Measurements from ENCODE around the gene NKG7. TPM values are rescaled to one million over a fixed set of nuclear protein-coding genes. Genes with fewer than 3 reads are reported as not detected.

The NKG7 gene
- total and polyA plus RNA-seq, 3 donors from 2014 or later: 0.63 to 8.7 TPM; not detected in 1

DNA sequence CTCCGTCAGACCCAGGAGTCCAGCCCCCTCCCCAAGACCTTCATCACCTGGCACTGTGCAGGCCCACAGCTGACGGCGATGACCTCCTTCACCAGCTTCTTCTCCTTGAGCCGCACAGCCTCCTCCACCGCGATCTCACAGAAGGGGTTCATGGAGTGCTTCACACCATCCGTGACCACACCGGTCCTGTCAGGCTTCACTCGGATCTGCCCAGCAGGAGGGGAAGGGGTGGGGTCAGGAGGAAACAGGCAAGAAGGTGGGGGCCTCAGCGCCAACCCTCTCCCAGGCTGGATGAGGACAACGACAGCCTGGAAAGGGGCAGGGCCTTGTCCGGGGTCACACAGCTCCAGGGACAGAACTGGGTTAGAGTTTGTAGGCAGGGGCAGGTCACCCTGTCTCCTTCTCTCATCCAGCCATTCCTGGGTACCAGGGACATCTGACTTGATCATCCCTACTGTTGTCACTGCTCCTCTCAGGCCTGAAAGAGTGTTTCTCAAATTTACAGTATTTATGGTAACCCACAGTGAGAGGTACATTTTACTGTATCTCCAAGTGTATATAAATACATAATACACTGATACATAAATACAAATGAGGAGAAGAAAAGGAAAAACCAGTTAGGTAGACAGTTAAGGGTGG lies 18.2 kb downstream of the NKG7 start:
- no peak overlapping the region for H3K4me3 ChIP-seq
- H3K9me3 ChIP-seq: no peaks in the 10 kb centered on the region
- H3K36me3 ChIP-seq (ENCODE audit: low read depth, missing control alignments): no peaks in the 10 kb centered on the region
- intact Hi-C loops (cut with DNase I; ENCODE audit: low total_unique reads): no loop called here
- DNase-seq: no peak
- whole genome bisulfite sequencing, 2 donors: 57 to 84% methylated on average over 10 to 12 of the region's 12 CpGs
- no peak for TF ChIP-seq POLR2A (IDR thresholded peaks at IDR 0.05)
- TF ChIP-seq, protein P1, sequence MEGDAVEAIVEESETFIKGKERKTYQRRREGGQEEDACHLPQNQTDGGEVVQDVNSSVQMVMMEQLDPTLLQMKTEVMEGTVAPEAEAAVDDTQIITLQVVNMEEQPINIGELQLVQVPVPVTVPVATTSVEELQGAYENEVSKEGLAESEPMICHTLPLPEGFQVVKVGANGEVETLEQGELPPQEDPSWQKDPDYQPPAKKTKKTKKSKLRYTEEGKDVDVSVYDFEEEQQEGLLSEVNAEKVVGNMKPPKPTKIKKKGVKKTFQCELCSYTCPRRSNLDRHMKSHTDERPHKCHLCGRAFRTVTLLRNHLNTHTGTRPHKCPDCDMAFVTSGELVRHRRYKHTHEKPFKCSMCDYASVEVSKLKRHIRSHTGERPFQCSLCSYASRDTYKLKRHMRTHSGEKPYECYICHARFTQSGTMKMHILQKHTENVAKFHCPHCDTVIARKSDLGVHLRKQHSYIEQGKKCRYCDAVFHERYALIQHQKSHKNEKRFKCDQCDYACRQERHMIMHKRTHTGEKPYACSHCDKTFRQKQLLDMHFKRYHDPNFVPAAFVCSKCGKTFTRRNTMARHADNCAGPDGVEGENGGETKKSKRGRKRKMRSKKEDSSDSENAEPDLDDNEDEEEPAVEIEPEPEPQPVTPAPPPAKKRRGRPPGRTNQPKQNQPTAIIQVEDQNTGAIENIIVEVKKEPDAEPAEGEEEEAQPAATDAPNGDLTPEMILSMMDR (IDR thresholded peaks at IDR 0.05): no peak
- peaks cover 4% of the 10 kb centered on the region for H3K4me1 ChIP-seq
- peak overlapping the region; percentile 81 to 88 for H3K27ac ChIP-seq
- H3K27me3 ChIP-seq: no peaks in the 10 kb centered on the region

DNA sequence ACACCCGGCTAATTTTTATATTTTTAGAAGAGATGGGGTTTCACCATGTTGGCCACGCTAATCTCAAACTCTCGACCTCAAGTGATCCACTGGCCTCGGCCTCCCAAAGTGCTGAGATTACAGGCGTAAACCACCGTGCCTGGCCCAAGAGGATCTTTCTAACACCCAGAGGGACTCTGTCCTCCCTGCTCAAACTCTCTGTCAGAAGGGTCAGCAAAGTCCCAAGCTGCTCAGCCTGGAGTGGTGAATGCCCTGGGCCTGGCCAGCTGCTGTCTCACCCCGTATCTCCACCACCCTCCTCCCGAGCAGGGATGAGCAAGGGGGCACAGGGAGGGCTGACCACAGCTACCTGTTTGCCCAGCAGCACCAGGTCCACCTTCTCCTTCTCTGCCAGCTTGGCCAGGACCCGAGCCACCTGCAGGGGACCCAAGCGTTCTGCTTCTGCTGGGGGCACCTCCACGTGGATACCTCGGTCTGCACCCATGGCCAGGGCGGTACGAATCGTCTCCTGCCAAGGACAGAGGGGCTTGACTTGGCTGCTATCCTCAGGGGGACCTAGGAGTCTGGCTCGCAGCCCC lies 19.6 kb downstream of the NKG7 start:
- Histone ChIP-seq H3K27me3 (no peaks in the 10 kb centered on the region), H3K4me3 (no peak overlapping the region), H3K27ac (peak overlapping the region; percentile 1 to 44), H3K4me1 (peaks cover 4% of the 10 kb centered on the region), H3K36me3 (ENCODE audit: low read depth, missing control alignments) (no peaks in the 10 kb centered on the region), H3K9me3 (no peaks in the 10 kb centered on the region)
- no peak for DNase-seq
- TF ChIP-seq, protein P1 (IDR thresholded peaks at IDR 0.05): no peak
- TF ChIP-seq POLR2A (IDR thresholded peaks at IDR 0.05): no peak
- intact Hi-C loops (cut with DNase I; ENCODE audit: low total_unique reads): no loop called here
- 93 to 94% methylated on average over 12 to 16 of the region's 16 CpGs for WGBS, 2 donors

DNA sequence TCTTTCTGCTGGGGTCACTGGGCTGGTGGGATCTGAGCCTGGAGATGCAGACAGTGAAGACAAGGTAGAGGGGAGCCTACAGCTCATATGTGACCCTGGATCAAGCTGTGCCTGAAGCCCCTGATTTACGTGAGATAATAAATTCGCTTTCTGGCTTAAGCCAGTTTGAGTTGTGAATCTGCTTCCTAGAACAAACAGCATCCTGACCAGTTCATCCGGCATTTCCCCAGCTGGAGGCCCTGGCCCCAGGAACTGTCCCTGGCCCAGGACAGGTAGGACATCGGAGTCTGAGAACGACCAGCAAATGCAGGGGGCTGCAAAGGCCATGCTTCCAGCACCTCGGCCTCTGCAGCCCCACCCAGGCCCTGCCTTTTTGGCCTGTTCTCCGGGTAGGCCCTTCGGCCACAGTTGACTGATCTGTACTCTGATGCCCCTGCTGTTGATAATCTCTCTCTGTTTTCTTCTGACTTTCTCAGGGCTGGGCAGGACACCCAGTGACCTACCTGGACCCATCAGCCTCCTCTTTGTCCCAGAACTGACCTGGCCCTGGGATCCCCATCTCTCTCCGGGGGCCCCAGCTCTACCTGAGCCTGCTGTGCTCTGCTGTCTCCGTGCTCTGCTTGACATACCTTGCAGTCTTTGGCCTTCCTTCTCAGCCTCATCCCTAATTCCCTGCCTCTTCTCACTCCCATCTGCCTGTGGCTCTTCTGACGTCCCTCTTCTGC lies 21.0 kb downstream of the NKG7 start:
- TF ChIP-seq POLR2A (IDR thresholded peaks at IDR 0.05): no peak
- TF ChIP-seq, protein P1 (IDR thresholded peaks at IDR 0.05): no peak
- H3K36me3 ChIP-seq (ENCODE audit: low read depth, missing control alignments): no peaks in the 10 kb centered on the region

DNA sequence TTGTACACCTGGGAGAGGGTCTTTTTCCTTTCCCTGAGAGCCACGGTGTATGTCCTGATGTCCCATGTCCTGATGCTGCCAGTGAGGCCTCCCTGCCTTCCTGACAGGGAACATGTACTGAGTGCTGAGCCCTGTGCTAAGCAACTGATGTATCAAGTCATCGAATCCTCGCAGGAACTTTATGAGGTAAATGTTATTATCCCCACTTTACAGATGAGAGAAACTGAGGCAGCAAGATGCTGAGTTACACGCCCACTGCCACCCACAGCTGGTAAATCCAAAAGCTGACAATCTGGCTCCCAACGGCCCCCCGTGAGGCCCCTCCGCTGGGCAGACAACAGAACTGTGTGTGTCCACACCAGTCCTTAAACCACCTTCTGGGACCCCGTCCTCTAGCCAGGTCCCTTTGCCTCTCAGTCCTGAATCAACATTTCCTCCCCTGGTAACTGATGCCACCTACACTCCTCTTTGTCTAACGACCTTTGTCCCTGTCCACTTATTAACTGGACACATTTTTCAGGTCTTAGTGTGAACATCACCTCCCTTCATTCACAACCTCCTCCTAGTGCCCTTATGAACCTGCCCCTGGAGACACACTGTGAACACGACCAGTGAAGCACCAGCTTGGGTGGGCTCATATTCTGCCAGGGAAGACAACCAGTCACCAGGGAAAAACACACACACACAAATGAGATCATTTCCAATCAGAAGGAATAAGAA lies 25.1 kb downstream of the NKG7 start:
- TF ChIP-seq, protein P1 (IDR thresholded peaks at IDR 0.05): no peak
- TF ChIP-seq POLR2A (IDR thresholded peaks at IDR 0.05): no peak
- Histone ChIP-seq H3K4me1 (no peaks in the 10 kb centered on the region), H3K27ac (no peak overlapping the region), H3K9me3 (no peaks in the 10 kb centered on the region), H3K36me3 (ENCODE audit: low read depth, missing control alignments) (no peaks in the 10 kb centered on the region), H3K27me3 (no peaks in the 10 kb centered on the region), H3K4me3 (no peak overlapping the region)
- 79 to 87% methylated on average over 10 of the region's 10 CpGs for WGBS, 2 donors
- intact Hi-C loops (cut with DNase I; ENCODE audit: low total_unique reads): no loop called here
- no peak for DNase-seq

More for the DNA sequence above, 21.0 kb downstream of the NKG7 start:
- Histone ChIP-seq H3K27ac (no peak overlapping the region), H3K27me3 (no peaks in the 10 kb centered on the region), H3K4me3 (no peak overlapping the region), H3K4me1 (peaks cover 4% of the 10 kb centered on the region), H3K9me3 (no peaks in the 10 kb centered on the region)
- DNase-seq: no peak
- intact Hi-C loops (cut with DNase I; ENCODE audit: low total_unique reads): no loop called here
- WGBS, 2 donors: 88 to 94% methylated on average over 11 of the region's 11 CpGs
